Left lobe of liver (tissue), 2 donors: ENCODE results near the gene CDK6. TPM values are rescaled to one million over a fixed set of nuclear protein-coding genes. Genes with fewer than 3 reads are reported as not detected.
A peak's percentile ranks its signal among the peaks of the same experiment; 100 is the strongest.
"Not testable (repeated sequence)": the region's sequence is repeated elsewhere in the genome, so short reads cannot be mapped to it uniquely, and the experiment has no call there.

Experiments
- ATAC-seq: fragments of 200-7000 bp; cut with Tn5 transposase; one replicate; pipeline ENCODE4 v1.9.1; 2020; ENCODE audit warnings: mild to moderate bottlenecking, moderate library complexity
- DNase-seq: peaks from one replicate; pipeline ENCODE4 v3.0.0-alpha.2; 2020; ENCODE audit warnings: low spot score
- total RNA-seq: library from RNA; stranded (reverse); gene quantifications from one replicate; pipeline ENCODE4 v1.2.1, GENCODE V29; 2021
- donor health status: DM: no; HTN: no; CAD: no; lungs with moderate emphysema.
- donor health status: DM: no; HTN: yes; CAD: no.

The CDK6 gene
- total RNA-seq, 1 donor from 2014 or later = 15.3 TPM

- ATAC-seq = no peak
- no peak for DNase-seq
These were observed 229.4 kb downstream of the CDK6 start for GRCh38 chr7:92606985-92607384.

GRCh38 chr7:92604517-92604916 lies 231.9 kb downstream of the CDK6 start:
- not testable (repeated sequence) for ATAC-seq, DNase-seq

GRCh38 chr7:92603089-92603445 lies 233.3 kb downstream of the CDK6 start:
- DNase-seq = no peak
- no peak for ATAC-seq

GRCh38 chr7:92602352-92603088 lies 233.9 kb downstream of the CDK6 start:
- no peak for DNase-seq
- no peak for ATAC-seq

GRCh38 chr7:92598310-92598981 lies 237.9 kb downstream of the CDK6 start:
- DNase-seq (no peak), ATAC-seq (peak; percentile 45)

GRCh38 chr7:92595281-92595680 lies 241.1 kb downstream of the CDK6 start:
- DNase-seq (no peak), ATAC-seq (no peak)

- ATAC-seq (no peak), DNase-seq (no peak)
These were observed 241.6 kb downstream of the CDK6 start for GRCh38 chr7:92594746-92595145.

GRCh38 chr7:92590711-92591310 lies 245.6 kb downstream of the CDK6 start:
- no peak for DNase-seq

GRCh38 chr7:92589056-92589455 lies 247.3 kb downstream of the CDK6 start:
- DNase-seq (no peak), ATAC-seq (no peak)

More at GRCh38 chr7:92590711-92591310, 245.6 kb downstream of the CDK6 start:
- no peak for ATAC-seq

GRCh38 chr7:92588561-92588960 lies 247.8 kb downstream of the CDK6 start:
- DNase-seq = no peak
- no peak for ATAC-seq

- no peak for ATAC-seq
- no peak for DNase-seq
These were observed 249.5 kb downstream of the CDK6 start for GRCh38 chr7:92586841-92587240.

GRCh38 chr7:92586403-92586802 lies 250.0 kb downstream of the CDK6 start:
- DNase-seq (no peak), ATAC-seq (no peak)

GRCh38 chr7:92584953-92585352 lies 251.4 kb downstream of the CDK6 start:
- ATAC-seq (no peak), DNase-seq (no peak)

- no peak for DNase-seq
These were observed 253.4 kb downstream of the CDK6 start for GRCh38 chr7:92582948-92583347.

GRCh38 chr7:92576296-92576695 lies 260.1 kb downstream of the CDK6 start:
- DNase-seq (no peak), ATAC-seq (no peak)

More at GRCh38 chr7:92582948-92583347, 253.4 kb downstream of the CDK6 start:
- ATAC-seq = no peak

- no peak for DNase-seq
- ATAC-seq = no peak
These were observed 267.2 kb downstream of the CDK6 start for GRCh38 chr7:92569137-92569536.

- no peak for ATAC-seq
- no peak for DNase-seq
These were observed 268.9 kb downstream of the CDK6 start for GRCh38 chr7:92567460-92567859.

- DNase-seq (no peak), ATAC-seq (no peak)
These were observed 273.0 kb downstream of the CDK6 start for GRCh38 chr7:92563345-92563744.

GRCh38 chr7:92560602-92561001 lies 275.8 kb downstream of the CDK6 start:
- no peak for ATAC-seq

GRCh38 chr7:92557808-92558362 lies 278.5 kb downstream of the CDK6 start:
- DNase-seq = no peak
- ATAC-seq = no peak

More at GRCh38 chr7:92560602-92561001, 275.8 kb downstream of the CDK6 start:
- no peak for DNase-seq

- peak; percentile 27 for ATAC-seq
- DNase-seq = no peak
These were observed 279.1 kb downstream of the CDK6 start for GRCh38 chr7:92557249-92557648.
